NCI-H1436 (cell line): Measurements from ENCODE around the gene PANX1.

ENCODE experiments used
- DNase-seq: peaks from one replicate; lab custom pipeline; 2025; lab: John Stamatoyannopoulos, UW

PANX1 gene

DNA sequence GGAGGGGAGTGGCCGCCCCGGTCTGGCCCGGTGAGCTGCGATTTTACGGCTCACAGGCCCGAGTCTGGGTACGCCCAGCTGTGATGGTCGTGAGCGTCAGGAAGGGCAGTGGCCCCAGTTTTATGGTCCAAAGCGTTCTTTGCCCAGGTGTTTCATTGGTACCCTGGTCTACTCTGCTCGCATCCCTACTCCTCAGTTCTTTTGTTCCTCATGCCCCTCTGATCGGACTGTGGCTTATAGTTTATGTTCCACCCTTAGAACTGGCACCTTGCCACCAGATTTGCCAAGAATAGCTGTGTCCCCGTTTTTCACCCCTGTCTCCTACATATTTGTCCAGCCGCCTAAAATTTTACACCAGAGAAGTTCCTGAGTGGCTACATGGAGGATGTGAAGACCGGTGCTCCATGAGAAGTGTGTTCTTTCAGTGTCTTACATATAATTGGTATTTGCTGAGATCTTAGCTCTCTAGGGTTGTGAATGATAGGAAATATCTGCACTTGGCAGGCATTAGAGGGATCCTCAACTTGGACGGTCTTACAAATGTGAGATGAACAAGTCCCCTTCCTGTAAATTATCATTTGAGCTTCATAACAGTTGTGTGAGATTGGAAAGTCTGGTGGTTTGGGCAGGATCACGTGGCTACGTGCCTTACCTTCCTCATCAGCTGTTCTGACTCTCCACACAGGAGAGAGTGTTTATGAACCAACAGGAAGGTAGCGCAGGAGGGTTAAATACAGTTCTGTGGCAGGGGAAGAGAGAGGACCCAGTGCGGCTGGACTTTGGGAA lies 1.1 kb downstream of the PANX1 start:
- DNase-seq = no peak

DNA sequence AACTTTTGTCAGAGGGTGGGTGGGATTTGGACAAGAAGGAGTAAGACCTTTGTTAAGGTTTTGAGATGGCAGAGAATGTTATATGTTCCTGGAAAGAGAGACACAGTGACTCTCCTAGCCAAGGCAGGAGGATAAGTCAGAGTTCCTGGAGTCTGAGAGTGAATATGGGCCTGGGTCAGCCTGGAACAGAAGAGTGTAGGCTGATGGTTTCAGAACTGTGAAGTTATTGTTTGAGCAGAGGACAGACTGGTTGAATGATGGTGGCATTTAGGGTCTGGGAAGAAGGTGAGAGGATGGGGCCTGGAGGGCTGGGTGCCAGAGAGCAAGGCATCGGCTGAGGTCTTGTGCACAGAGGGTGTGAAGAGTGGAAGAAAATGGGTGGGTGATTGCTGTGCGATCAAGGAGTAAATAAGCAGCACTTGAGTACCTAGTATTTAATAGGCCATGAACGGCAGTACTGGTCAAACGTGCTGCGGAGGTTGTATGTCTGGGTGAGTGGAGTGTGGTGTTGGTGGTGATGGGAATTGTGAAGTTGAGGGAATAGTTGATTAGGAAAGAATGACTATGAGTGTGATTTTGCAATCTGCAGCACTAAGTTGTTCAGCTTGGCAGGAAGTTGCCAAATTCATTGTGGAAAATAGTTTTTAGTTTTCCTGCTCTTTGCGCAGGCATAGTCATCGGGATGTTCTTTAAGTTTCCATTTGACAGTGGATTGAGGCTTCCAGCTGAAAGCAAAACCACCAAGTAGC lies 1.8 kb downstream of the PANX1 start:
- DNase-seq = no peak

GRCh38 chr11:94131047-94131717 lies 2.5 kb downstream of the PANX1 start:
- DNase-seq = no peak

DNA sequence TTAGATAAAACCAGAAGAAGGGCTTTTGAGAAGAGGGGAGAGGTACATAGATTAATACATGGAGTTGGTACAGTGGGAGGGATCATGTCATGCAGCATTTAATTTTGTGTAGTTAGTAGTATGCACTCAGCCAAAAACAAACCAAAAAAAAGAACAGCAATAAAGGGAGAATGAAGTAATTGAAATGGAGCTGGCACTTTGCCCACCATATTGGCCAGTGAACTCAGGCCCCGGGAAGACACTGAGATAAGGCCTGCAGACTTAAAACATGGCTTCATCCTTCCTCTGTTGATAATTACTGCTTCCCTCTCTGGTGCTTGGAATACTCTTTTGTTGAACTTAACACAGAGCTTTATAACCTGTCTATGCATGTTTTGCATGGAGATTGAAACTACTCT lies 3.1 kb downstream of the PANX1 start:
- no peak for DNase-seq

- DNase-seq = no peak
Observed at GRCh38 chr11:94132152-94132558, 3.5 kb downstream of the PANX1 start.

- no peak for DNase-seq
Observed at GRCh38 chr11:94132823-94133408, 4.3 kb downstream of the PANX1 start.

- no peak for DNase-seq
Observed at GRCh38 chr11:94133752-94134151, 5.1 kb downstream of the PANX1 start.

- DNase-seq = no peak
Observed at GRCh38 chr11:94134651-94135512, 6.2 kb downstream of the PANX1 start.

DNA sequence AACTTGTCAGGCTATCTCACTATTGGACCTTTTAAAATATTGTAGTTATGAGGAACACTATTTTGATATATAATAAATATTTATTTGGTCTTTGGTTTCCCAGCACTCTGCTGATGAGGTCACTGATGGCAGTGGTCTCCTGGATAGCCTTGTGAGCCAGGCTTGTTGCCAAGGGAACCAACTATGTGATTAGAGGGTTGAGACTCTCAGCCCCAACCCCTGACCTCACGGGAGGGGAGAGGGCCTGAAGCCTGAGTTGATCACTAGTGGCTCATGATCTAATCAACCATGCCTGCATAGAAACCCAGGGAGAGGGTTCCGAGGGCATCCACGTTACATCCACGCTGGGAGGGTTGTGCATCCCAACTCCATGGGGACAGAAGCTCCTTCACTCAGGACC lies 10.8 kb downstream of the PANX1 start:
- DNase-seq = no peak

DNA sequence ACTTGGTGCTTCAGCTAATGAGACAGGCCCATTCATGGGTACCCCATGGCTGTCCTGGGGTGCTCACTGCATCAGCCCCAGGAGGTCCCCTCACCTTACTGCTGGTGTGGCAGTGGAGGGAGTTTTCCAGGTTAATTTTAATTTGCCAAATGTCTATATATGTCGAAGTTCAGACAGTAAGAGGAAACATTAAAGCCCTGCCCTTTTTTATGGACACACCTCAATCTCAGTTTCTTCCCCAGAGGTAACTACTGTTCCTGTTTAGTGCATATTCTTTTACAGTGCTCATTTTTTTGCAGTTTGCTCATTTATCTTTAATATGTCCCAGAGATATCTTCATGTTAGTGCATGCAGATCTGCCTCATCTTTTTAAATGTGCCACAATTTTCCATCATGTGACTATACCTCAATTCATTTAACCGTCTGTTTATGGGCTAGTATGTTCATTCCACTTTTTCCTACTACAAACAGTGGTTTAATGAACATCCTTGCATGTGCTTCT lies 11.6 kb downstream of the PANX1 start:
- DNase-seq = no peak

- no peak for DNase-seq
Observed at GRCh38 chr11:94141511-94142307, 13.1 kb downstream of the PANX1 start.

DNA sequence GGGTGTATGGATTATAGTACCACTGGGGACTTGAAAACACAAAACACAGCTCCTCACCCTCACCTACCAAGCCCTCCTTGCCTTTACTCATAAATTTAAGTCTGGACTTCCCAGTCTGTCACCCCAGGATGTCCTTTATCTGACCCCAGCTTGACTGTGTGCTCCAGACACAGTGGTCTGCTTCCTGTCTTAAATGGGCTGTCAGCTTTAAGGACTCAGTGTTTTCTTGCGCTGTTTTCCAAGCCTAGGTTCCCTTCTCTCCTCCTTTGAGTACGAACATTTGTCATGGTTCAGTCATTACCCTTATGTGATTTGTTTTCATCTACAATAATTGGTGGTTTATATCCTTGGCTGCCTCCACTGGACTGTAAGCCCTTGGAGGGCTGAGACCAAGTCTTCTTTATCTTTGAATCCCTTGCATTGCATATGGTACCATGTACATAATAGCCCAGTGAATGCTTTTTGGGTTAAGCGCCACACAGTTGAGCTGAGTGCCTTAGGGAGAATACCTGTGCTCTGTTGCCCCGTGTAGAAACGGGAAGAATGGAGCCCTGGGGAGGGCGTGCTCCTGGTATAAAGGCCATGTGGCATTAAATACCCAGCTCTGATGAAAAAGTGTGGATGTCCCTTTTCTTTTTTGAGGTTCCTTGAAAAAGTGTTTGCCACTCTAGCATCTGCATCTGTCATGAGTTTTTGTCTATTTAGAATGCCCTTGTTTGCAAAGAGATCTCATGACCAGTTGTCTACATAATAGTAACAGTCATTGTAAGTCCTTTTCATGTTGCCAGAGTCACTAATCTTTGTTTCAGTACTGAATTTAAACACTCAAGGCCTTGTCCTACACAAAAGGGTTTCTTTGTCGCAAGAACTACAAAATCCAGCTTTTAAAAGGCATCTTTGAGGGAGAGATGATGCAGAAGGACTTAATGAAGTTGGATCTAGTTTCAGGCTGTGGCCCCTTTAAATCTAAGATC lies 14.0 kb downstream of the PANX1 start:
- DNase-seq = no peak

DNA sequence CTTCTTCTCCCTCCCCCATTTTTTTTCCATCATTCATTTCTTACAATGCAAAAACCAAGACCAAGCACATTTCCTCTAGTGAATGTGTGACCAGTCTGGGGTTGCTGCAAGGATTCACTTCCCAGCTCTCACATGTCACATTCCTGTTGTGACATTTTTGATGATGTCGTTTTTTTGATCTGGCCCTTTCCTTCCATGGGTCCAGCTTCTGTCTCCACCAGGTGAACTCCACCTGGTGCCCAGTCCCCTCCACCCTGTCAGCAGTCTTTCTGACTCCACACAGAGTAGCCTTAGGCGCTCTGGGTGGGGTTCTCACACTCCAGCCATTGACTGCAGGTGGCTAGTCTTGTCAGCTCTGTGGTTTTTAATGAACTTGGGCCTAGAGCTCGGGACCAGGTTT lies 15.6 kb downstream of the PANX1 start:
- DNase-seq = no peak

DNA sequence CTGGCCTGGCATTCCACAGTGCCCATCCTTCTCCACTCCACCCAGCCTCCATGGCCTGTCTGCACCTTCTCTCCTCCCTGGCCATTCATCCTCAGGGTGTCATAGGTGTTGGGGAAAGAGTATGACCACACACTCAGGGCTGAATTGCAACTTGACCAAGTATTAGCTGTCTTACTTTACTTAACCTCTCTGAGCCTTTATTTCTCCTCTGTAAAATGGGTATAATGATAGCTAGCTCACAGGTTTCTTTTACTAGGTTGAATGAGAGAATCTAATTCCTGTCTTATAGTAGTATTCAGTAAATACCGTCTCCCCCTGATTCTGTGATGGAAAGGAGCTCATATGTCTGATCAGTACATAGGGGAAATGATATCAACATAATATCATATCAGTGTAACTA lies 16.0 kb downstream of the PANX1 start:
- DNase-seq = no peak

- no peak for DNase-seq
Observed at GRCh38 chr11:94145431-94145830, 16.8 kb downstream of the PANX1 start.

GRCh38 chr11:94145916-94146315 lies 17.3 kb downstream of the PANX1 start:
- DNase-seq = no peak

DNA sequence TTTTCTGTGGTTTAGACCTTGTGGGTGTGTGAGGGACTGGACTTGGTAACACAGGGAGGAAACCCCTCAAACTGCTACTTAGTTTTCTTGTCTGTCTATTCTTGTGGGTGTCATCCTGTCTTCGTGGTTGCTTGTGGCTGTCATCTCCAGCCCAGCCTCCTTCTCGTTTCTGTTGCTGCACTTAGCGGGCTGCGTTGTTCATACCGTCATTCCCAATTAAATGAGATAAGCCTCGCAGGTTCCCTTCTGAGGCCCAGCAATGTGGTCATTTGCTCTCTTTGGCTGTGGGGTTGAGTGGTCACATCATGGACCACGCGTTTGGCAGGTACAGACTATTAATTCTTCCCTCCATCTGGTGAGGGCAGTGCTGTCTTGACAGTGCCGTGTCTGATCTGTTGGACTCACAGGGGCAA lies 18.8 kb downstream of the PANX1 start:
- no peak for DNase-seq

DNA sequence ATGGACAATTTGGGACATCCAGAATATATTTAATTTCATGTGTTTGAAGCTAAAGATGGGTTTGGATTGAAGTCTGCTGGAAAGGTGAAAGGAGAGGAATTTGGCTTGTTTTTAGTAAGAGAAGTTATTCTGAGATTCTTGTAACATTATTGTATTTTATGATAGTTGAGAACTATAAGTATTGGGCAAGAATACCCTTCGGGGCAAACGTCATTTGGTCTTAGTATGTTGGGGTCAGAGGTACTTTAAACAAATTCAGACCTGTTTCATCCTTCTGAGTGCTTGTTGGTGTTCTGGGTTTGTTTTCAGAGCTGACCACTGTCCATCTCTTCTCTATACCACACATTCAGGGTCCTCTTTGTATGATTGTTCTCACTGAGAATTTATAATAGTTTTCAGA lies 19.5 kb downstream of the PANX1 start:
- no peak for DNase-seq

DNA sequence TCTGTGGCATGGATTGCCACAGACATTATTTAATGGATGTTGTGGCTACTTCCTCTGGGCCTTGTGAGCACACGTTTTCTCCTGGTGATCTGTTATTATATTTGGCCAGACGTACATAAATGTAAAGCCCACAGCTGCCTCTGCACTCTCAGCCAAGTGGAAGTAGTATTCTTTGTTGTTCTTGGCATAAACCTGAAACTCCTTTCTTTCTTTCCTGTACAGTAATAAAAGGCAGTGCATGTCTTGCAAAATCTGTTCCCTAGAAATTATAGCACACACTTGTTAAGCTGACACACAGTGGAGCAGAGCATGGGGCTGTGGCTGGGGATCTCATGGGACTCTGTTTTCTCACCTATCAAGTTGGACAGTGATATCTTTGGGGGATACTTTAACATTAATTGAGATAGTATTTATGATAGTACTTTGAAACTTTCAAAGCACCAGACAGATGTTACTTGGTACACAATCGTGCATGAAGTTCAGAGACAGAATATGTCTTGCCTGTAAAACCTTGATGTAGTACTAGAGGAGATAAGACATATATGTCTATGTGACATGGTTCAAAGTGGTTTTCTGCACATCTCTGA lies 20.9 kb downstream of the PANX1 start:
- no peak for DNase-seq
